Measurements from ENCODE around the gene PARP1.
"Not testable (repeated sequence)": the region's sequence is repeated elsewhere in the genome, so short reads cannot be mapped to it uniquely, and the experiment has no call there.

Gene PARP1

DNA sequence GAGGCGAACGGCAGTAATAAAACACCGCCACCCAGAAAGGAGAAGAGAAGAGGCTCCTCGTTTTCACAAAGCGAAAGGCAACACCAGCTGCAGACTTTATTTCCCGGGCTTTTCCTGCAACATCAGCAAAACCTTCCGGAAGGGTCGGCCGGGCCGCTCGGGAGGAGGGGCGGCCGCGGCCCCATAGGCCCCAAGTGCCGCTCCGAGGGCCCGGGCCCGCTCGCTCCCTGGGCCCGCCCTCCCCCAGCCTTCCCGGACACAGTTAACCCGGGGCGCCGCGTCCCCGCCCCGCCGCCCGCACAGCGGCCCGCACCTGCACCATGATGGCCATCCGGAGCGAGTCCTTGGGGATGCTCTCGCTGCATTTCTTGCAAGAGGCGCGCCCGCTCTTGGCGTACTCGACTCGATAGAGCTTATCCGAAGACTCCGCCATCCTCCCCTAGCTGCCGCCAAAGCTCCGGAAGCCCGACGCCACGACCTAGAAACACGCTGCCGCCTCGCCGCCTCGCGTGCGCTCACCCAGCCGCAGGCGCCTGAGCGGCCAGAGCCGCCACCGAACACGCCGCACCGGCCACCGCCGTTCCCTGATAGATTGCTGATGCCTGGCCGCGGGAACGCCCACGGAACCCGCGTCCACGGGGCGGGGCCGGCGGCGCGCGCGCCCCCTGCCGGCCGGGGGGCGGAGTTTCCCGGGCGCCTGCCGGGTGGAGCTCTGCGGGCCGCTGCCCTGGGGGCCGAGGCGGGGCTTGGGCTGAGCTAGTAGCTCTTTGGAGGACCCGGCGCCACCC is at the start of gene PARP1:
Gene PARP1, minus strand, starts transcription at position 597 of the 788 bp plus-strand sequence. Its CDS starts 164 bp downstream, at position 433.
- DNase-seq: peak; percentile 92

DNA sequence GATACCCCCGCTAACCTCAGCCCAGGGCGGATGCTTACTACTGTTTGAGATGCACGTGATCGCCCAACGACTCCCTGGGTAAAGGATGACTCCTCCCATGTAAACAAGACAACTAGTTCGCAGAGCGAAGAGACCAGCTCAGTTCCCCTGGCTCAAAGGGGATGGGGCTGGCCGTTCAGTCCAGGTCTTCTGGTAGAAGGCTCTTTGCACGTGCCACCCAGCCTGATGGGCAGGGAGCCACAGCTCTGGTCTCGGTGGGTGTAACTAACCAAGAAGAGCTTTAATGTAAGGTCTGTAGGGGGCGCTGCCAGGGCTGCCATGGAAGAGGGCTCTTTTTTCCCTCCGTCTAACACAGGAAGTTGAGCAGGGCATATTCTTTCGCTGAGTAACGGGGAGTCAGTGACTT is 49.4 kb upstream of the PARP1 start:
- peak; percentile 57 for DNase-seq

DNA sequence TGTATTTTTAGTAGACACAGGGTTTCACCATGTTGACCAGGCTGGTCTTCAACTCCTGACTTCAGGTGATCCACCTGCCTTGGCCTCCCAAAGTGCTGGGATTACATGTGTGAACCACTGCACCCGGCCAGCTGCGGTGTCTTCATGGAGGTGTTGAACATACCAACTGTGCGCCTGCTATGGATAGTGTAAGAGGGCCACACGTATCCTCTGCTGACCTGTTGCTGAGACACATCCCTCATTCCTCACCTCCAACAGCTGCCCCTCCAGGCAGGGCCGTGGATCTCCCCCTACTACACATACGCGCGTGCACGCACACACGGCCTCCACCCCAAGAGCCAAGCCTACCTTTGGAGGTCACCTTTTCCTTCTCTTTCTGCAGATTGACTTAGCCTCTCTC is 48.0 kb upstream of the PARP1 start:
- no peak for DNase-seq

DNA sequence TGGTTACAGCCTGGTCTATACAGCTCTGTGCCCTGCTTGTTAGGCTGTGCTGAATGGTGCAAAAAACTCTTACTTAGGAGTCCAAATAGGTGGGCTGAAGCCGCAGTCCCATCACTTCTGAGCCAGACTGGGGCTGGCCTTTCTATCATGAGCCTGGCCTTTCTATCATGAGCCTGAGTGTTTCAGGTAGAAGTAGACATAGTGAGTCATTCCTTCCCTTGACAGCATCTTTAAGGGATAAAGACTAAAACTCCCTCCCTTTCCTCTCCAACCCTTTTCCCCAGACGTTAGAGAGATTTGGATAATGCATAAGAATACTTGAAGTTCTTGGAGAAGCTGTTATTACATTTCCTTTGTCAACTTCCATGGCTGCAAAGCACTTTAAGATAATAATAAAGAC is 46.5 kb upstream of the PARP1 start:
- DNase-seq: no peak

DNA sequence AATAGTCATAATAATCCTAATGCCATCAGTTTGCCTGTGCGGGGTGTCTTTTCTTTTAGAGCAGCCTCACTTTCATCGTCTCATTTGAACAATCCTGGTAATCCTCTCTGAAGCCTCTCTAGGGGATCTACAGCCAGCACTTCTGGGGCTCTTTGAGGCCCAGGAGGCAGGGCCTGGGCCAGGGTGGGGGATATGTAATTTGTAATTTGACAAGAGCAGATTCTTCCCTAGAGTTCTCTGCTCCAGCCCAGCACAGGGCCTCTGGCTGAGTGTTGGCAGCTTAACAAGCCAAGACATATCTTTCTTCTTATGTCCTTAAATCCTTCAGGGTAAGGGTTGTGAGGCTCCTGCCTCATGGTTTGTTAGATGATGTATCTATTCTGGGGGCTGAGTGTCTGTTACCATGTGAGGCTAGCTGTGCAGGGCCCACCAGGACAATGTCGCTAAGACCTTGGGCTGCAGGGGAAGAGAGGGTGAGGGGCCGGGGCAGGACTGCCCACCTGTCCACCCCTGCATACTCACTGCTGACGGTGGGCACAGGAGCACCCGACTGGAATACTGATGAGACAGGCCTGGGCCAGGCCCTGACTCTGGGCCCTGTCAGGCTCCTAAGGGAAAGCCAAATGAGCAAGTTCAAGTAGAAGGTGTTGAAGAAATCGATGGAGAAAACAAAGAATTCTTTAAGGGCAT is 45.3 kb upstream of the PARP1 start:
- DNase-seq: no peak

DNA sequence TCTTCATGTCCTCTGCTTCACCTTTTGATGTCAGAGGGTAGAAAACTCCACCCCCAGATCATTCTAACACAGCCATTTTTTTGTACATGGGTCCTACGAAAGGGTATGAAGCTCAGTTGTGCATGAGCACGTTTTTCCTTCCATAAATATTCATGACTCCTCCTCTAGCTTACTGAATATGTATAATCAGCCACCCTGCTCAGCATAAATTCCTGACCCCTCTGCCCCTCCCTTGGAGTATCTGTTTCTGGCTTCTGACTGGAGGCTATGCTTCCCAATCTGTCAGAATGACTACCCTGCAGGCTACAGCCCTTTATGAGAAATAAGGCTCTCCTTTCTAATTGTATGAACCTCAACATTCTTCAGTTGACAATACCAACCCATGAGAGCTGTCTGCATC is 42.8 kb upstream of the PARP1 start:
- no peak for DNase-seq

DNA sequence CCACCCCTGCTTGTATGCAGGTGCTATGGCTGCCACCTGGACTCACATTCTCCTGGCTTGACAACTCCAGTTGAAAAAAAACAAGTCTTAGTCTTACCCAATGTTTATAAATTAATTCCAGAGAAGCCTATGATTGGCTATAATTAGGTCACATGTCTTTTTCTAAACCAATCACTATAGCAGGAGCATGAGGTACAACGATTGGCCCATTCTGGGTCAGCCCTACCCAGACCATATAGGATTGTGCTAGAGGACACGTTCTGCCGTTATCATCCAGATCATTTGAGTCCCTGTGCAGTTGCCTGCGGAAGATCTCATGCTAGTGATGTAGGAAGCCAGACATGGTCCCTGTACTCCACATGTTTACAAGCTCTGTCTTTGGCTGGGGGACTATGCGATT is 41.9 kb upstream of the PARP1 start:
- no peak for DNase-seq

DNA sequence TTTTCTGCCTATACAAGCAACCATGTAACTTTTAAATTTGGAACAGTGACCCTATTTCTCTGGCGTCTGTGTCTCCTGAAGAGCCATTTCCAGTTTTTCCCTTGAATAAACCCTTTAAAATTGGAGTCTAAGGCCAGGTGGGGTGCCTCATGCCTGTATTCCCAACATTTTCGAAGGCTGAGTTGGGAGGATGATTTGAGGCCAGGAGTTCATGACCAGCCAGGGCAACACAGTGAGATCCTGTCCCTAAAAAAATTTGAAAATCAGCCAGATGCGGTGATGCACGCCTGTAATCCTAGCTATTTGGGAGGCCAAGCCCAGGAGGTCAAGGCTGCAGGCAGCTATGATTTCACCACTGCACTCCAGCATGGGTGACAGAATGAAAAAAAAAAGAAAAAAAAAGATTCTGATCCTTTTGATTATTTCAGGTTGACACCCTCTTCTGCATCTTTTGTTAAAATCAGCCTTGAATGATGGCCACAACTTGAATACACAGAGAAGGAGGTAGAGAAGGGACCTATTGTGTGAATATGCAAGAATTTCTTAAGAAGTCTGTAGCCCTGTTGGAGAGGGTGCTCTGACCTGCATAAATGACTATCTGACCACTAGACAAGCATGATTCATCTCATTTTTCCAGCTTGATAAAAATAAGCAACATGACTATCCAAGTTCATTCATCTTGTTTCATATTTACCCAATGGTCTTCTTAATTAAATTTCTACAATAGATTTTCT is 40.2 kb upstream of the PARP1 start:
- no peak for DNase-seq

DNA sequence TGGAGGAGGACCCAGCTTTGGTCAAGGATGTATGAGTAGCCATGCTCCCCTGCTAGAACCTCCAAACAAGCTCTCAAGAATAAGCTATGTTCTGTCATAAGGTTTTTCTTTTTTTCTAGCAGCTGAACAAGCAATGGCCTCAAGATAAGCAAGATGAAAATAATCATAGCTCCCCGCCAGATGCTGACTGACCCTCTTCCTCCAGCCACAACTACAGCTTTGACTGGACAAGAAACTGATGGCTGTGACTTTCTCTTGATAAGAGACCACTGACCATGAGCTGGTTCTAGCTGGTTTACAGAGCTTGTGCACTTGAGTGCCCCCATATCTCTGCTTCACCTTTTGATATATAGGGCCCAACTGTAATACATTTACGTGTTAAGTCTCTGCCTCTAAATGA is 38.2 kb upstream of the PARP1 start:
- DNase-seq: no peak

DNA sequence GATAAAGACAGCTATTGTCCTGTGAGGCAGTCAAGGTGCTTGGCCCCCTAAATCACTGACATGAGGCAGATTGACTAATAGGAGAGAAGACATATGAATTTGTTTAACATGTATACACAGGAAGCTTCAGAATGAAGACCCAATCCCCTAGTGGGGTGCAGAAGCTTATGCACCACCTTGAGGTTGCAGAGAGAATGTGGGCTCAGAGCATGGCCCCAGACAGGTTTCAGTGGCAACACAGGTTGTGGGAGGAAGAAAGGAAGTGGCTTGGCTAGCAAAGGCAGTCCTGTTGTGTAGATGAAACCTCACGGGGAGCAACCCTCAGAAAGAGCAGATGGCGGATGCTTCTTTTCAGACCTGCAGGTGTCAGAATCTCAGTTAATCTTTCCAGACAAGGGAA is 37.0 kb upstream of the PARP1 start:
- DNase-seq: peak; percentile 38

DNA sequence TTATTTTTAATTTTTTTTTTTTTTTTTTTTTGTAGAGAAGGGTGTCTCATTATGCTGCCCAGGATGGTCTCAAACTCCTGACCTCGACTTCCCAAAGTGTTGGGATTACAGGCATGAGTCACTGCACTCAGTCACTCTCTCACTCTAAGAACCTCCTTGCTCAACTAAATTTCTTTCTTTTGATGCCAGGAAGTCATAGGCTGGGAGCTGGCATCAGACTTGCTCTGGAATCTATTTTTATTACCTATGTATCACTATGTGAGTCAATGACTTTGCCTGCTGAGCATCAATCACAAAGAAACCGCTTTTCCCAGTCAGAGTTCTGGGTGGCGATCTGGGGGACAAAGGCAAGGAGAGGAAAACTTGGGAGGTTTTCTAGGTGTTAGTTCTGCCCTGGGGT is 35.5 kb upstream of the PARP1 start:
- no peak for DNase-seq

DNA sequence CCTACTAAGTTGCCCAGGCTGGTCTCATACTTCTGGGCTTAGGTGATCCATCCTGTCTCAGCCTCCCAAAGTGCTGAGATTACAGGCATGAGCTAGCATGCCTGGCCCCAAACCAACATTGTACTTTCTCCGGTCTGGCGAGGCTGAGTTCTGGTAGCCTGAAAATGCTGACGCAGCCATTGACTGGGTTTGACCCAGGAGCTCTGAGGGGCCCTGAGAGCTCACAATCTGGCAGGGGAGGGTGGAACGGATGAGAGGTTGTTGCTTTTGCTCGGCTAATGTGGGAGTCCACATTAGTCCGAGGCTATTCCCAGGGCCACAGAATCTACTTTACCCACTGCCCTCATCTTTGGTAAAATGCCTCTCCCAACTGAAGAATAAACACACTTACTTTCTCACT is 35.1 kb upstream of the PARP1 start:
- DNase-seq: no peak

DNA sequence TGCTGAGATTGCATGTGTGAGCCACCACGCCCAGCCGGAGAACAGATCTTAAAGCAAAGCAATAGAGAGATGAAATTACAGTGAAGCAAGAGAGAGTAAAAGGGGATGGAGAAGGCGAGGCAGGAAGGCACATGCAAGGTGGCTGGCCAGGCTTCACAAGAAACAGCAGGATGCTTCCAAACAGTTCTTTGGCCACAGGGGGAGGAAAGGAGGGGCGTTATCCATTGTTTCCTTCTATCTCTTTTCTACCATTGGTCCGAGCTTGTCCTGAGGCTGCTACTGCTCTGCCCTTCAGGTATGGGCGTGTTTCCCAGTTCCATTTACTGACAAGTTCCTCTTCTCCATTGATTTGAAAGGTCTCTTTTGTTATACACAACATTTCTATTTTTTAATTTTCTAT is 33.7 kb upstream of the PARP1 start:
- no peak for DNase-seq

DNA sequence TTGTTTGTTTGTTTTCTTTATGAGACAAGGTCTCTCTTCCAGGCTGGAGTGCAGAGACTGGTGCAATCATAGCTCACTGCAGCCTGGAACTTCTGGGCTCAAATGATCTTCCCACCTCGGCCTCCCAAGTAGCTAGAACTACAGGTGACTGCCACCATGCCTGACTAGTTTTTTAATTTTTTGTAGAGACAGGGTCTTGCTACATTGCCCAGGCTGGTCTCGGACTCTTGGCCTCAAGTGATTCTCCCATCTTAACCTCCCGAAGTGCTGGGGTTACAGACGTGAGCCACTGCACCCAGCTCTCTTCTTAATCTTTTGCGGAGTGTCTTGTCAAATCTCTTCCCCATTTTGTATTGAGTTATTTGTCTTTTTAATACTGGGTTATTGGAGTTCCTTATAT is 32.6 kb upstream of the PARP1 start:
- no peak for DNase-seq

DNA sequence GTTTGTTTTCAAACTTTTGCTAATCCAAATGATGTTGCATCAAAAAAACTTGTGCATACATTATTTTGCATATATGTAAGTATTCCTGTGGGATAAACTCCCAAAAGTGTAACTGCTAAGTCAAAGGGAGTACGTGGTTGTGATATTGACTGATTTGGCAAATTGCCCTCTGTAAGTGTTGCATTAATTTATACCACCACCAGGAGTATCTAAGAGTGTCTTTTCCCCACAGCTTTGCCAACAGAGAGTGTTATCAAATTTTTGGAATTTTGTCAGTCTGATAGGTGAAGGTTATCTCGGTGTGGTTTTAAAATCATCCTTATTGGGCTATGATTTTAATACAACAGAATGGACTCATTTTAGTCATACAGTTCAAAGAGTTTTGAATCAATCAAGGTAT is 30.1 kb upstream of the PARP1 start:
- no peak for DNase-seq

DNA sequence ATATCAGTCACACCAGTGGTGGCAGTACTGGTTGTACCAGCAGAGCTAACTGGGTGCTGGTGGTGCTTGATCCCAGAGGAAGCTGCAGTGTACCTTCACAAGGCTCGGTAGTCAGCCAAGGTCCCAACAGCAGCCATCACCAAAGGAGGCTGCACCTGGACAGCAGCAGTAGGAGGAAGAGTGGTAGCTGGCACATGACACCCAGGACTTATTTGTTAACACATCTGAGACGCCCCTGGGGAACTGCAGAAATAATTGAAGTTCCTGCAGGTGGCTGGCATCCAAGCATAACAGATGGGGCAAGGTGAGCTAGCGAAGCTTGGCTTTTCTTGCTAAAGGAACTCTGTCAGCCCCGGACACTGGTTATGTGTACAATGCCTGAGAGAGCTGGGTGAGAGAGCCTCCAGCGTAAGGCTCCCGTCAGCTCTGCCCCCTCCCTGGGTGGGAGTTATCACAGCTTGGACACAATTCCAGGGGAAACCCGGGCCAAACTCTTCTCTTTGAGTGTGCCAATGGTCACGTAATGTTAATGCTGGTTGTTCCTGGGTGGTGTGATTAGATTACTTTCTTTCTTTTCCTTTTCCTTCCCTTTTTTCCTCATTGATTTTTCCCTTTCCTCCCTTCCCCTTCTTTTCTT is 29.1 kb upstream of the PARP1 start:
- DNase-seq: no peak

DNA sequence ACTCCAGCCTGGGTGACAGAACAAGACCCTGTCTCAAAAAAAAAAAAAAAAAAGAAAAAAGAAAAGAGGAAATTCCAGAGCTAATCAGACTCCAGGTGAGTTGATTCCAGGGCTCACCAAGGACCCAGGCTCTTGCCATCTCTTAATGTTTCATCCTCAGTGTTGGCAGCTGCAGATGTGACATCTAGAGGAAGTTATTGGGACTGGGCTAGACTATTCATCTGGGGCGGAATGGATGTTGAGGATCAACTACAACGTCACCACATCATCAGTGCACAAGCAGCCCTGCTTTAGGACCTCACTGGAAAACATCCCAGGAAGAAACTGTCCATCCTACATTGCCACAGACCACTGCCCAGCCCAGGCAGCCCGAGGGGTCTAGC is 28.6 kb upstream of the PARP1 start:
- DNase-seq: no peak

DNA sequence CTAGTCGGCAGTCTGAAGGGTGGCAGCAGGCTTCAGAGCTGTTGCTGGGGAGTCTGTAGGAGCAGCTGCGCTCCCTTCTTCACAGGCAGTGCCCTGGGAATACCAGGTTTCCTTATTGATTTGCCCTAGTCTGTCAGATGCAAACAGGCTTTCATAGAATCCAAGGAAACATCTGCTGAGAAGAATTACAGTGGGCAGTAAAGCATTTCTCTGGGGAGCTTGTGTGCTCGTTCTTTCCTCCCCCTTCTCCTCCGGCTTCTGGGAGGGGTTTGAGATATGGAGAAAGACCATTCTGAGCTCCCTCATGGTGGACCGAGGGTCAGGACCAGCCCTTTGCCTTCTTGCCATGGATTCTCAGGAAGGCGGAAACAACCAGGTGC is 25.4 kb upstream of the PARP1 start:
- DNase-seq: no peak

DNA sequence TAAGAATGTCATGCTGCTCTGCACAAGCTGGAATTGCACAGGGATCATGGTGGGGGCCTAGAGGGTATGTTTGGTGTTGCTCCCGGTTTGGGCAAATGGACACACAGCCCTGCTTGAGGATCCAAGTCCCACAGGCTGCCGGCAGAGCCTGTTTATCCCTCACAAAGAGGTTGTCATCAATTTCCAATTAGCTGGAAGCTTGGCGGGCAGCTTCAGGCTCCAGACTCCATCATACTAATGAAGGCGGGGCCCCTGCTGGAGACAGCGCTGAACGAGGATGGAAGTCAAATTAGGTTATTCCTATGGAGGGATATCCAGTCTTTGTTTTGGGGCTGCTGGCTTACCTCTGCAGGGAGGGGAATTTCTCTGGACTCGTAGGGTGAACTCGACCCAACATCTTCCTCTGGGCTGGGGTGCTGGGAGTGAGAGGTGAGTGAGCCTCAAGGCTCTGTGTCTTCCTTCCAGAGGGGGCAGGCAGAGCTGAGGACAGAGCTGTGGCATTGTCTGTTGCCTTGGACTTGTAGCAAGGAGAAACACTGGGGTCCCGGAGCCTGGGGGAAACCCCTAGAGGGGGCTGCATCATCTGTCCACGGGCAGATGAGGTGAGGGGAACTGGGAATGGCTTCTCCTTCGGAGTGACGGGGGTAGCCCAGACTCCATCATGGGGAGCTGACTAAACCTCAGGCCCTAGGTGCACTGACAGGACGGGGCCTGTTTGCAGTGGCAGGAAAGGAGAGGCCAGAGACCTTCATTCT is 24.9 kb upstream of the PARP1 start:
- DNase-seq: no peak

DNA sequence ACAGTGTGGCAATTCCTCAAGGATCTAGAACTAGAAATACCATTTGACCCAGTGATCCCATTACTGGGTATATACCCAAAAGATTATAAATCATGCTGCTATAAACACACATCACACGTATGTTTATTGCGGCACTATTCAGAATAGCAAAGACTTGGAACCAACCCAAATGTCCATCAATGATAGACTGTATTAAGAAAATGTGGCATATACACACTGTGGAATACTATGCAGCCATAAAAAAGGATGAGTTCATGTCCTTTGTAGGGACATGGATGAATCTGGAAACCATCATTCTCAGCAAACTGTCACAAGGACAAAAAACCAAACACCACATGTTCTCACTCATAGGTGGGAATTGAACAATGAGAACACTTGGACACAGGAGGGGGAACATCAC is 24.0 kb upstream of the PARP1 start:
- not testable (repeated sequence) for DNase-seq

DNA sequence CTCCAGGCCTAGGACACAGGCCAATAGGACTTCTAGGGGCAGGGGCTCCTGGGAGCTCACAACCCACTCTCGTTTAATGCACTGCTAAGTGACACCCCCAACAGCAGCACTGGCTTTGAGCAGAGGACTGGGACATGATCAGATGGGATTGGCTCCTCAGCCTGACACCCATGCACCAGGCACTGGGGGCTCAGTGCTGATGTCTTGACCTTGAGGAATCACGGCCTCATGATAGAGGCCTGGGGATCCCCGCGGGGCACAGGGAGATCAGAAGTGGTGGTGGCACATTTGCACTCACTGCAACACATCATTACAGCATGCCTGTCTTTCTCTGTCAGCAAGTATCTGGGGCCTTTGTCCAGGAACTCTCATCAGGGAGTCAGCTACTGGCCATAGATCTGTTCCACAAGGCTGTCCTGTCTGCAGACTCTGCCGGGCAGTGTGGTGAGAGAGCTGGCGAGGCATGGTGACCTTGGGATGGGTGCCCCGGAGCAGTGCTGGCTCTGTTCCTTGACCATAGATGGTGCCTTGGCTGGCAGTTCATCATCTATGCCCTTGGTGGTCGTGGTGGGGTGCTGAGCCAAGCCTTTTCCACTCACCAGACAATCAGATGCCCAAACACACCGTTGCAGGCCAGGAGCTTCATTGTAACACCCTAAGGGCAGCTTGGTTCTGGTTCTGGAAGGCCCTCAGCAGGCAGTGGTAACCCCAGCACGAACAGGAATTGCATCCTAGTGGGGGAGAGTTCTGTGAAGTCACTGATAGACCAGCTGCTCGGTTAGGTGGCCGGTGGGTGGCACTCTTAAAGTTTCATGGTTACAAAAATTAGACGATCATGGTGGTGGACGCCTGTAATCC is 22.2 kb upstream of the PARP1 start:
- DNase-seq: no peak

All from activated CD4-positive, CD25-positive, alpha-beta regulatory T cell treated with anti-CD3 and anti-CD28 coated beads, Interleukin-2, amount 50 U/mL, for 72 hours (primary cell).